LNCaP clone FGC (cell line): ENCODE data around the gene OTUD5.

ENCODE experiments used
- DNase-seq: peaks from one replicate; pipeline ENCODE4 v3.0.0-alpha.2; 2011; ENCODE audit warnings: low read depth
- H3K4me3 ChIP-seq: 2 replicates; pipeline ENCODE4 v1.5.1; 2011; ENCODE audit warnings: mild to moderate bottlenecking, low read depth, low read length, control low read depth
- TF ChIP-seq, protein P1 (sequence below): IDR thresholded peaks from 2 replicates; pipeline ENCODE4 v1.5.1; 2012; ENCODE audit warnings: mild to moderate bottlenecking; ENCODE audit not compliant: control insufficient read depth, insufficient read depth; ENCODE audit errors: extremely low read depth

The OTUD5 gene, protein sequence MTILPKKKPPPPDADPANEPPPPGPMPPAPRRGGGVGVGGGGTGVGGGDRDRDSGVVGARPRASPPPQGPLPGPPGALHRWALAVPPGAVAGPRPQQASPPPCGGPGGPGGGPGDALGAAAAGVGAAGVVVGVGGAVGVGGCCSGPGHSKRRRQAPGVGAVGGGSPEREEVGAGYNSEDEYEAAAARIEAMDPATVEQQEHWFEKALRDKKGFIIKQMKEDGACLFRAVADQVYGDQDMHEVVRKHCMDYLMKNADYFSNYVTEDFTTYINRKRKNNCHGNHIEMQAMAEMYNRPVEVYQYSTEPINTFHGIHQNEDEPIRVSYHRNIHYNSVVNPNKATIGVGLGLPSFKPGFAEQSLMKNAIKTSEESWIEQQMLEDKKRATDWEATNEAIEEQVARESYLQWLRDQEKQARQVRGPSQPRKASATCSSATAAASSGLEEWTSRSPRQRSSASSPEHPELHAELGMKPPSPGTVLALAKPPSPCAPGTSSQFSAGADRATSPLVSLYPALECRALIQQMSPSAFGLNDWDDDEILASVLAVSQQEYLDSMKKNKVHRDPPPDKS

GRCh38 chrX:48957477-48957826, at the start of gene OTUD5:
Gene OTUD5 (minus strand): TSS chrX:48957607. CDS start chrX:48957570, 37 bp downstream.
- DNase-seq: no peak
- TF ChIP-seq, protein P1, sequence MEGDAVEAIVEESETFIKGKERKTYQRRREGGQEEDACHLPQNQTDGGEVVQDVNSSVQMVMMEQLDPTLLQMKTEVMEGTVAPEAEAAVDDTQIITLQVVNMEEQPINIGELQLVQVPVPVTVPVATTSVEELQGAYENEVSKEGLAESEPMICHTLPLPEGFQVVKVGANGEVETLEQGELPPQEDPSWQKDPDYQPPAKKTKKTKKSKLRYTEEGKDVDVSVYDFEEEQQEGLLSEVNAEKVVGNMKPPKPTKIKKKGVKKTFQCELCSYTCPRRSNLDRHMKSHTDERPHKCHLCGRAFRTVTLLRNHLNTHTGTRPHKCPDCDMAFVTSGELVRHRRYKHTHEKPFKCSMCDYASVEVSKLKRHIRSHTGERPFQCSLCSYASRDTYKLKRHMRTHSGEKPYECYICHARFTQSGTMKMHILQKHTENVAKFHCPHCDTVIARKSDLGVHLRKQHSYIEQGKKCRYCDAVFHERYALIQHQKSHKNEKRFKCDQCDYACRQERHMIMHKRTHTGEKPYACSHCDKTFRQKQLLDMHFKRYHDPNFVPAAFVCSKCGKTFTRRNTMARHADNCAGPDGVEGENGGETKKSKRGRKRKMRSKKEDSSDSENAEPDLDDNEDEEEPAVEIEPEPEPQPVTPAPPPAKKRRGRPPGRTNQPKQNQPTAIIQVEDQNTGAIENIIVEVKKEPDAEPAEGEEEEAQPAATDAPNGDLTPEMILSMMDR: no peak

DNA sequence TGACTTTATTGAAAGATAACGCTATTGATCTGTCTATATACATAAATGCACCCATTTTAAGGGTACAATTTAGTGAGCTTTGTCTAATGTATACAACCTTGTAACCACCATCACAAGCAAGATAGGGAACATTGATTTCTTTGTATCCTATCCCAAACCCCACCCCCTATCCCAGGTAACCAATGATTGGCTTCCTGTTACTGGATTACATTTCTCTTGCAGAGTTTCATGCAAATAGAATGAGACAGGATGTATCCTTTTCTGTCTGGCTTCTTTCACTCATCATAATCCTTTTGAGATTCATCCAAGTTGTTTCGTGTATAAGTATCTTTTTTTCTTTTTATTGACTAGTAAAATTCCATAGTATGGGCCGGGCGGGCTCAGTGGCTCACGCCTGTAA, 46.3 kb upstream of the OTUD5 start:
- DNase-seq: peak; percentile 74
- H3K4me3 ChIP-seq: no peak overlapping the region
- TF ChIP-seq, protein P1: no peak

More at GRCh38 chrX:48957477-48957826, at the start of gene OTUD5:
- peak within 1 kb of the TSS; percentile 68 for H3K4me3 ChIP-seq

GRCh38 chrX:49002091-49002935, 44.9 kb upstream of the OTUD5 start, which contains the start of gene GRIPAP1:
Gene GRIPAP1 (minus strand): TSS chrX:49002264. CDS start chrX:49002229, 35 bp downstream.
- TF ChIP-seq, protein P1: no peak
- DNase-seq: peak; percentile 75

DNA sequence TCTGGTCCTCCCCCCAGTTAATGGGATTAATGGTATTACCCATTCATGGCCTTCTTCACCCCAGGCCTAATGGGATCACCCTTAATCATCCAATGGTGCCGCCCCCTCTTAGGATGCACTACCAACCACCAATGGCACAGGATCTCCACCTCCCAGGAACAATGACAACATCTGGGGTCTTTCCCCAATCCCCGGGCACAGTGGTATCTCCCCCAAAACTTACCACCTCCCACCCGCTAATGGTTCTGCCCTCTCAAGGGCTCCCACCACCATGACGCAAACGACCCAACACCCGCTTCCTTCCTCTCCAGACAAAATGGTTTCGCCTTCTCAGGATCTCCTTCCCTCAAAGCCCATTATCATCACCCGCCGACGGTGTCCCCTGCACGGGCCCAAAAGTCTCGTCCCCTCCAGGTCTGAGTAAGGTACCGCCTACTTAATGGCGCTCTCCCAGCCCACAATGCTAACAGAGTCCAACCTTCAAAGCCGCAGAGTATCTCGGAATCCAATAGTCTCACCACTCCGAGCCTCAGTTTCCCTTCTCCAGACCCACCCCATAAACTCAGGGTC, 44.2 kb upstream of the OTUD5 start:
- TF ChIP-seq, protein P1: no peak
- DNase-seq: no peak
- H3K4me3 ChIP-seq: peak overlapping the region; percentile 93

More at GRCh38 chrX:49002091-49002935, 44.9 kb upstream of the OTUD5 start, which contains the start of gene GRIPAP1:
- peak within 1 kb of the TSS; percentile 93 for H3K4me3 ChIP-seq

DNA sequence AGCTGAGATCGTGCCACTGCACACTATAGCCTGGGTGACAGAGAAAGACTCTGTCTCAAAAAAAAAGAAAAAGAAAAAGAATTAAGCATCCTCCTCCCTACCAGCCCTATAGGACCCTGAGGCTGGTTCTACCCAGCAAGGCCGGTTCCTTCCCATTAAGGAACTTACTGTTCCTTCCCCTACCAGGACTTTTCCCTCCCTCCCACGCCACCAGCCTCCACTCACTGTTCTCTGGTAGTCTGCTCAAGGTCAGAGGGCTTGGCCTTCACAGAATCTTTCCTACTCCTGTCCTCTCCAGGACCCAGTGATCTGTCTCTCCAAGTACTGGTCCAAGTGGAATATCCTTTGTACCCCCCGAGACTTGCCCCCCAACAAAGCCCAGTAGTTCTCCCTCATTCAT, 43.2 kb upstream of the OTUD5 start:
- H3K4me3 ChIP-seq: no peak overlapping the region
- TF ChIP-seq, protein P1: no peak
- no peak for DNase-seq

- TF ChIP-seq, protein P1: no peak
- no peak overlapping the region for H3K4me3 ChIP-seq
- DNase-seq: no peak
Observed at GRCh38 chrX:48999030-48999429, 41.6 kb upstream of the OTUD5 start.
